C4-2B (cell line): ENCODE data around the gene NIFK.

Source experiments
- CTCF ChIP-seq: fragments of 450-650 bp; conservative IDR thresholded peaks from 2 replicates; pipeline ENCODE4 v1.5.1; 2017; ENCODE audit warnings: mild to moderate bottlenecking
- ZFX ChIP-seq: fragments of 450-650 bp; IDR thresholded peaks from 2 replicates; pipeline ENCODE4 v1.6.1; 2017

- TF ChIP-seq CTCF = no peak
- no peak for TF ChIP-seq ZFX
Observed at GRCh38 chr2:121698318-121698930, 38.3 kb downstream of the NIFK start.
